Measurements from ENCODE around the gene SLC38A9.

SLC38A9 gene

DNA sequence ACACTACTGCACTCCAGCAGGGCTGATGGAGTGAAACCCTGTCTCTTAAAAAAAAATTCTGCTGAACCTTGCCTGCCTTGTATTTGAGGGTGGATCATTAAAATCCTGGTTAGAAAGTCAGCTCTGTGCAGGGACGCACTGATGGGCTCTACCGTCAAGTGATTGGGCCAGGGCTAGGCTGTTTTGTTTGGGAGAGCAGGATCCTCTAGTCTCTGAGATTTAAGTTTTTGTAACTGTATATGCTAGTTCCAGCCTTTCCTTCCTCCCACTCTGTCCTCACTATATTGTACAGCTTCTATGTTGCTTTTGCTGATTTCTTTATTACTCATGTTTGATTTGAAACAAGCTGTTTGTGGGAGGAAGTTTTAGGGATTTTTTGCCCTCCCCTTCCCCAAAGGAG, 37.3 kb upstream of the SLC38A9 start:
- Histone ChIP-seq H3K36me3 (ENCODE audit: control insufficient read depth, insufficient read depth, low read length) (no peaks in the 10 kb centered on the region), H3K4me3 (replicated peaks; ENCODE audit: low read depth, low read length) (no peak overlapping the region), H3K27me3 (replicated peaks; ENCODE audit: control insufficient read depth, insufficient read depth, low read length) (no peaks in the 10 kb centered on the region)
- TF ChIP-seq, protein P1, sequence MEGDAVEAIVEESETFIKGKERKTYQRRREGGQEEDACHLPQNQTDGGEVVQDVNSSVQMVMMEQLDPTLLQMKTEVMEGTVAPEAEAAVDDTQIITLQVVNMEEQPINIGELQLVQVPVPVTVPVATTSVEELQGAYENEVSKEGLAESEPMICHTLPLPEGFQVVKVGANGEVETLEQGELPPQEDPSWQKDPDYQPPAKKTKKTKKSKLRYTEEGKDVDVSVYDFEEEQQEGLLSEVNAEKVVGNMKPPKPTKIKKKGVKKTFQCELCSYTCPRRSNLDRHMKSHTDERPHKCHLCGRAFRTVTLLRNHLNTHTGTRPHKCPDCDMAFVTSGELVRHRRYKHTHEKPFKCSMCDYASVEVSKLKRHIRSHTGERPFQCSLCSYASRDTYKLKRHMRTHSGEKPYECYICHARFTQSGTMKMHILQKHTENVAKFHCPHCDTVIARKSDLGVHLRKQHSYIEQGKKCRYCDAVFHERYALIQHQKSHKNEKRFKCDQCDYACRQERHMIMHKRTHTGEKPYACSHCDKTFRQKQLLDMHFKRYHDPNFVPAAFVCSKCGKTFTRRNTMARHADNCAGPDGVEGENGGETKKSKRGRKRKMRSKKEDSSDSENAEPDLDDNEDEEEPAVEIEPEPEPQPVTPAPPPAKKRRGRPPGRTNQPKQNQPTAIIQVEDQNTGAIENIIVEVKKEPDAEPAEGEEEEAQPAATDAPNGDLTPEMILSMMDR (IDR thresholded peaks at IDR 0.05; ENCODE audit: insufficient read depth, low read length, poor library complexity, severe bottlenecking) = no peak
- no peak for DNase-seq (ENCODE audit: extremely low read depth, insufficient read length)

DNA sequence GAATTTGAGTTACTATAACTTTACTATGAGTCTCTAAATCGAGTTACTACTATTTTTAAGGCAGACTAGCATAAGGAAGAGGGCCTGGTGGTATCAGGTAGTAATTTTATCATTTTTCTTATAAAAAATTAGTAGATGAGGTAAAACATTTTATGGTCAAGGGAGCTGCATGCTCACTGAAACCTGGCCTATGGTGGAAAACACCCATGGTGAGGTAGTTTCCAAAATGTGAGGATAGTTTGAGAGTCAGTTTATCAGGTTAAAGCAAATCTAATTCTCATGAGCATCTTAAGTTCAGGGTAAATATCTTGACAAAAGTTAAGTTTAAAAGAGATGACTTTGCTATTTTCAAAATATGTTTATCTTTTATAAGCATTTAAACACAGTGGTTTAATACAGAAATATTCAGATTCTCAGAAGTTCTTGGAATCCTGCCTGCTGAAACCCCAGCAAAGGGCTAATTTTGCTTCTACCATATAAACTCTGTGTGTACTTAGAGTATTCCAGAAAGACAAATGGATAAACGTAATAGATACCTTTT, 35.7 kb upstream of the SLC38A9 start:
- DNase-seq (ENCODE audit: extremely low read depth, insufficient read length) = no peak
- TF ChIP-seq, protein P1 (IDR thresholded peaks at IDR 0.05; ENCODE audit: insufficient read depth, low read length, poor library complexity, severe bottlenecking) = no peak
- Histone ChIP-seq H3K4me3 (replicated peaks; ENCODE audit: low read depth, low read length) (no peak overlapping the region), H3K27me3 (replicated peaks; ENCODE audit: control insufficient read depth, insufficient read depth, low read length) (no peaks in the 10 kb centered on the region), H3K36me3 (ENCODE audit: control insufficient read depth, insufficient read depth, low read length) (no peaks in the 10 kb centered on the region)

- no peak overlapping the region for H3K4me3 ChIP-seq (replicated peaks; ENCODE audit: low read depth, low read length)
- DNase-seq (ENCODE audit: extremely low read depth, insufficient read length) = no peak
These were observed 30.7 kb upstream of the SLC38A9 start for GRCh38 chr5:55742778-55743177.

DNA sequence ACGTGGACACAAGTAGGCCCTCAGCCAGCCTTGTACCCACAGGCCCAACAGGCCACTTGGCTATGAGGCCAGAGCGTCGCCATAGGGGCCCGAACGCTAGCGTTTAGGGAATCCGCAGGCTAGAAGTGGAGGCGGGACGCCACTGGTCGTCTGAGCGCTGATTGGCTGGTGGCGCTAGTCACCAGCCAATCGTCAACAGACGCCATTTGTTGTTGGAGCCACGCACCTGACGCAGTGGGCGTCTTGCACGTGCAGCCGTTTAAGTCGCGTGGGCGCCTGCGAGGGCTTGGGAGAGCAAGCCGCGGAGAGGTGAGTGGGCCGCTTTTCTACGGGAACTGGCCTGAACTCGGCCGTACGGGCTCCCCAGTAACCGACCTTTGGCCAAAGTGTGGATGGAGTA, 25.7 kb upstream of the SLC38A9 start, which contains the start of gene DDX4:
TSS of gene DDX4 (plus strand) at position 269 of the 400 bp plus-strand sequence. CDS start 903 bp downstream, outside the sequence.
- TF ChIP-seq, protein P1 (IDR thresholded peaks at IDR 0.05; ENCODE audit: insufficient read depth, low read length, poor library complexity, severe bottlenecking) = no peak
- H3K36me3 ChIP-seq (ENCODE audit: control insufficient read depth, insufficient read depth, low read length) = no peaks in the 10 kb centered on the region
- no peak within 1 kb of the TSS for H3K4me3 ChIP-seq (replicated peaks; ENCODE audit: low read depth, low read length)
- DNase-seq (ENCODE audit: extremely low read depth, insufficient read length) = no peak
- no peaks in the 10 kb centered on the region for H3K27me3 ChIP-seq (replicated peaks; ENCODE audit: control insufficient read depth, insufficient read depth, low read length)

More at GRCh38 chr5:55742778-55743177, 30.7 kb upstream of the SLC38A9 start:
- H3K27me3 ChIP-seq (replicated peaks; ENCODE audit: control insufficient read depth, insufficient read depth, low read length) = no peaks in the 10 kb centered on the region
- H3K36me3 ChIP-seq (ENCODE audit: control insufficient read depth, insufficient read depth, low read length) = no peaks in the 10 kb centered on the region
- TF ChIP-seq, protein P1 (IDR thresholded peaks at IDR 0.05; ENCODE audit: insufficient read depth, low read length, poor library complexity, severe bottlenecking) = no peak

GRCh38 chr5:55734658-55735057, 22.5 kb upstream of the SLC38A9 start:
- Histone ChIP-seq H3K4me3 (replicated peaks; ENCODE audit: low read depth, low read length) (no peak overlapping the region), H3K27me3 (replicated peaks; ENCODE audit: control insufficient read depth, insufficient read depth, low read length) (no peaks in the 10 kb centered on the region), H3K36me3 (ENCODE audit: control insufficient read depth, insufficient read depth, low read length) (no peaks in the 10 kb centered on the region)
- no peak for DNase-seq (ENCODE audit: extremely low read depth, insufficient read length)
- TF ChIP-seq, protein P1 (IDR thresholded peaks at IDR 0.05; ENCODE audit: insufficient read depth, low read length, poor library complexity, severe bottlenecking) = no peak

DNA sequence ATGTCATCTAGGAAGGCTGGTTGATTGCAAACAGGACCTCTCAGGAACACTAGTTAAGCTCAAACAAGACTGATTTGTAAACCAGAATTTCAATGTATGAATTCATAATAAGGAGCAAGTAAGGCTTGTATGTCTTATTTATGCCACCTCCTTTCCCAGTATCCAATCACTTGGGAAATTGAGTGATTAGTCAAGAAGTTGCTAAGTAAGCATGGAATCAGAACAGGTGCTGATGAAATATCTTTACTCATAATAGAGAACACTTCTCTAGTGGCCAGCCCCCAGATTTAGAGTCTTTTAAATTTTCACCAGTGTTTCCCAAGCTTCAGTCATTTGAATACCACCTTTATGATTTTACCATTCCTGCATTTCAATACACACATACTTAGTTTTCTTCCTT, 20.5 kb upstream of the SLC38A9 start:
- Histone ChIP-seq H3K27me3 (replicated peaks; ENCODE audit: control insufficient read depth, insufficient read depth, low read length) (no peaks in the 10 kb centered on the region), H3K36me3 (ENCODE audit: control insufficient read depth, insufficient read depth, low read length) (no peaks in the 10 kb centered on the region), H3K4me3 (replicated peaks; ENCODE audit: low read depth, low read length) (no peak overlapping the region)
- TF ChIP-seq, protein P1 (IDR thresholded peaks at IDR 0.05; ENCODE audit: insufficient read depth, low read length, poor library complexity, severe bottlenecking) = no peak
- no peak for DNase-seq (ENCODE audit: extremely low read depth, insufficient read length)

All from GM06990 (cell line).